GM20431 (cell line): ENCODE measurements around the gene PLPPR1.

Experiments
- in situ Hi-C: fragments of 300-500 bp; cut with MseI, MboI; formaldehyde crosslinking; loops from one replicate; pipeline ENCODE4 v1.15.0; 2020; ENCODE audit warnings: low sequenced_read_pairs; ENCODE audit not compliant: unreplicated experiment

PLPPR1 gene

GRCh38 chr9:101191723-101192122, 163.2 kb downstream of the PLPPR1 start:
- in situ Hi-C loops: no loop called here

DNA sequence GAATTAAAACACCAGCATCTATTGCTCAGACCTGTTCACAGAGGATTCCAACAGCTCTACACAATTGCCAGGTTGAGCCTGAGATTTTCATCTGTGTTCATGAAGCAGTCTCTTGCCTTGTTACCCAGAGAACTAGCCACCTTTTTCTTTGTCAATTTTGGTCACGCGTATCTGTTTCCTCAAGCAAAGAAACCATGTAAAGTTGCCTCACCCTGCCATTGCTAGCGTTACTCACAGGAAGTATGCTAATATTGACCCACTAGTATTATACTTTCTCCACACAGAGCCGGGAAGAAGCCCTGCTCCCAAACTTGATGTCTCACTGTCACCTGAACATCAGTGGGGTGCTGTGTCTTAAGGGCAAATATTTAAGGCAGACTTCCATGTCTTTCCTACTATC, 168.5 kb downstream of the PLPPR1 start:
- in situ Hi-C loops: no loop called here

- in situ Hi-C loops: no loop called here
These were observed 172.3 kb downstream of the PLPPR1 start for GRCh38 chr9:101200852-101201251.

DNA sequence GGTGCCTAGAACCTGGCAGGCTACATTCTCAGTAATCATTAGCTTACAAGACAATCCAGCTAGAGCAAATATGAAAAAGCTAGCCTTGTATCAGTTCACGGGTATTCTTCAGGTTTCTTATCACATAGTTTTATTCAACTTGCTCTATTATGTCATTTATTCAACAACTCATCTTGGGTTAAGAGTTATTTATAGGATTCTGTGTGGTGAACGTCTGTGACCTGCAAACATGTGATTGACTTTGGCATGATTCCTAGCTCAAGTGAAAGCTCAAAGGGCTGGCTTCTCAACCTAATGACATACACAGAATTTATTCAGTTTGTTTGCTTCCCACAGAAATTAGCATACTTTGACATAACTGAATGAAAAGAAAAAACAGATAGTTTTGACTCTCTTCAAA, 173.1 kb downstream of the PLPPR1 start:
- in situ Hi-C loops: no loop called here

- in situ Hi-C loops: no loop called here
These were observed 181.1 kb downstream of the PLPPR1 start for GRCh38 chr9:101209670-101210069.

- in situ Hi-C loops: no loop called here
These were observed 184.1 kb downstream of the PLPPR1 start for GRCh38 chr9:101212661-101213060.

DNA sequence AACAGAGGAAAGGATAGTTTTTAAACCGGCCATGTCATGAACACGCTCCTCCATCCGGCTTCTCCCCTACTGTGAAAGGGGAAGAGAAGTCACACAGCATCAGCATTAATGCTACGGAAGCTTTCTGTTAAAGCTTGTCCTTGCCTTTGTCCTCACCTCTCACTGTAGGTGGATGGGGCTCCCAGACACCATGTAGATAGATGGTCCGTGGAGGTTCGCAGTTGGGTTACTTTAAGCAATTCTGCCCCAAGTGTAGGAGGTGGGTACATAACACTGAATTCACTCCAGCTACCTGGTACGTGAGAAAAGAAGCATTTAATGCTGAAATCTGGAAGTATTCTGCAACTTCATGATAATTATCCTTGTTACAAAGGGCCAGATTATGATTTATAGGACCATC, 190.5 kb downstream of the PLPPR1 start:
- in situ Hi-C loops: no loop called here

DNA sequence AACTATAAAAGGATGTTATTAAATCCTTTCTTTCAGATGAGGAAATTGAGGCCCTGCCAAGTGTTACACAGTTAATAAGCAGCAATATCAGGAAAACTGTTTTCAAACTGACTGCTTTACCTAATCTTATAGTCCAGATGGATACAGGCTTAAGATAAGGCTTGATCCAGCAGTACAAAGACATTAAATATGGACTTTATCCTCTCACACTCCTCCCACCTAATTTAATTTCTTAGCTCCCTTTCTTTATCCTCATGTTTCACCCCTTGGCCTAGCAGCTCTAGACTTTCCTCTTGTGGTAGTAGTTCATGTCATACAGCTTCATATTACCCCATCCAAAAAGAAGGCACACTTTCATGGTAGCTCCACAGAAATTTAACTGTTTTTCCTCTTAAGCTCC, 191.8 kb downstream of the PLPPR1 start:
- in situ Hi-C loops: no loop called here

- in situ Hi-C loops: loop anchor here (25.0 kb wide), 1 partner anchor 113 kb away; no protein-coding TSS in a partner anchor
These were observed 196.7 kb downstream of the PLPPR1 start for GRCh38 chr9:101225271-101225670.

GRCh38 chr9:101226161-101226560, 197.6 kb downstream of the PLPPR1 start:
- in situ Hi-C loops: loop anchor here (25.0 kb wide), 1 partner anchor 114 kb away; no protein-coding TSS in a partner anchor

GRCh38 chr9:101226803-101227202, 198.3 kb downstream of the PLPPR1 start:
- in situ Hi-C loops: loop anchor here (25.0 kb wide), 1 partner anchor 115 kb away; no protein-coding TSS in a partner anchor

DNA sequence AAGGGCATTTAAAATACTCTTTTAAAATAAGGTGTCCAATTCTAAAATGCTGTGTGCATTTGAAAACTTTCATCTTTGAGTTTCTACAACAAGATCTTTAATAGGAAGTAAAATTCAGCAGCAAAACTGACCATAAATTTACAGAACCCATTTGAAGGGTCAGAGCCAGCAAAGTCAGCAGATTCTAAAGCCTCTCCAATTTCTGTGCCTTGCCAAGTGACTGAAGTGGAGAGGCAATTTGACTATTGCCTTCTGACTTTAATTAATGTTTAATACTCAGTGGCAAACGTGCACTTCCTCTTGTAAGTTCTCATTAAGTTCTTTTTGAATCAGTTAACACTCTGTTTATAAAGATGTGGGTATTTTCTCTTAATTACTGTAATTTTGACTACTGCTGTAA, 201.1 kb downstream of the PLPPR1 start:
- in situ Hi-C loops: loop anchor here (25.0 kb wide), 1 partner anchor 117 kb away; no protein-coding TSS in a partner anchor

GRCh38 chr9:101232405-101232977, 204.0 kb downstream of the PLPPR1 start:
- in situ Hi-C loops: loop anchor here (25.0 kb wide), 1 partner anchor 120 kb away; no protein-coding TSS in a partner anchor

- in situ Hi-C loops: loop anchor here (25.0 kb wide), 1 partner anchor 123 kb away; no protein-coding TSS in a partner anchor
These were observed 206.8 kb downstream of the PLPPR1 start for GRCh38 chr9:101235105-101235866.

GRCh38 chr9:101242651-101243050, 214.1 kb downstream of the PLPPR1 start:
- in situ Hi-C loops: loop anchor here (25.0 kb wide), 1 partner anchor 130 kb away; no protein-coding TSS in a partner anchor

DNA sequence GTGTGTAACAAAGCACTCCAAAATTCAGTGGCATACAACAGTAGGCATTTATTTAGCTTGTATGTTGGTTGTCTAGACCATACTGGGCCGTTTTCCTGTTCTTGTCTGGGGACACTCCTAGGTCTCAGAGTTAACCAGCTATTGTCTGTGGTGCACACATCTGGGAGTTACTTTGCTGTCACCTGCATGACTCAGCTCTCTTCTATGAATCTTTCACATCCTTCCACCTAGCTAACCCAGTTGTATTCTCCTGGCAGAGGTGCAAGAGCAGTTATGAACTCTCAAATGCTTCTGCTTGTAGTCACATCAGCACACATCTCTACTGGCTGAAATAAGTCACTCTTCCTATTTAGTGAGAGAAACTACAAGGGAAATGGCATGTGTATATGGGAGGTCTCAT, 218.2 kb downstream of the PLPPR1 start:
- in situ Hi-C loops: loop anchor here (25.0 kb wide), 1 partner anchor 134 kb away; no protein-coding TSS in a partner anchor

GRCh38 chr9:101247297-101247696, 218.8 kb downstream of the PLPPR1 start:
- in situ Hi-C loops: loop anchor here (25.0 kb wide), 1 partner anchor 135 kb away; no protein-coding TSS in a partner anchor

- in situ Hi-C loops: no loop called here
These were observed 226.4 kb downstream of the PLPPR1 start for GRCh38 chr9:101254733-101255433.

- in situ Hi-C loops: no loop called here
These were observed 236.2 kb downstream of the PLPPR1 start for GRCh38 chr9:101264727-101265126.

DNA sequence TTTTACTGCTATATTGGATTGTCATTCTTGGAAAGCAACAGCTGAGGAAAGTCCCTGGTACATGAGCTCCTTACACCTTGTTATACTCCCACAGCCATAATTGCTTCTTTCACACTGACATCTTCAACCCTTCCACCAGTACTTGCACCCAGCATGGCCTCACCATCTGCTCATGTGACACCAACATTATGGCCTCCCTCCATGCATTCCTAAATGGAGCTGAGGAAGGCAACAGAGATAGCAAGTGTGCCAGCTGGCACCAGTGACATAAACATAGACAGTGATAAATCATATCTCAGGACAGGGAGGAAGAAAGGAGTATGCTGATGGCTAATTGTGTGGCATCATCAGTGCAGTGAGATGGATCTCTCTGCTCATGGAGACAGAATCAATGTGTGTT, 236.7 kb downstream of the PLPPR1 start:
- in situ Hi-C loops: no loop called here

GRCh38 chr9:101268426-101268825, 239.9 kb downstream of the PLPPR1 start:
- in situ Hi-C loops: no loop called here
